ENCODE measurements around the gene ADCY2. TPM values are rescaled to one million over a fixed set of nuclear protein-coding genes. Genes with fewer than 3 reads are reported as not detected.

The ADCY2 gene
- total RNA-seq, 4 donors from 2014 or later, result 5.7 to 18.5 (median 7.8) TPM

DNA sequence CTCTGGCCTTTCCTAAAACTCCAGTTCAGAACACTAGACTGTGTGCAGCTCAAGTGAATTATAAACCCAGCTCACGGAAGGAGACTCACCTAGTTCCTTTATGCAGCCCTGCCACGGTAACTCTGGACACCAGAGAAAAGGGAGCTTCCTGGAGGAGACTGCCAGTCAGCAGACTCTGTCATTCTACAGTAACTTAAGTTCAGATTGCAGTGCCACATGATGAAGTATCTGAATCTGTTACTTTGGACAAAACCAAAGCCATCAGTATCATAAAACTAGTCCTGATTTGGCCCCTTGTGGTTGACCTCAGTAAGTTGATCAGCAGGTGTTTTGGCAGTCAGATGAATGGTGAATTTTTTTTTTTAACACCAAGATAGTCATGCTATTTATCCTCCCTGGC is 475.7 kb downstream of the ADCY2 start:
- TF ChIP-seq CTCF (IDR thresholded peaks at IDR 0.05; ENCODE audit: low read depth), result no peak

- TF ChIP-seq CTCF (IDR thresholded peaks at IDR 0.05; ENCODE audit: low read depth), result no peak
These were observed 476.7 kb downstream of the ADCY2 start for GRCh38 chr5:7872517-7873130.

DNA sequence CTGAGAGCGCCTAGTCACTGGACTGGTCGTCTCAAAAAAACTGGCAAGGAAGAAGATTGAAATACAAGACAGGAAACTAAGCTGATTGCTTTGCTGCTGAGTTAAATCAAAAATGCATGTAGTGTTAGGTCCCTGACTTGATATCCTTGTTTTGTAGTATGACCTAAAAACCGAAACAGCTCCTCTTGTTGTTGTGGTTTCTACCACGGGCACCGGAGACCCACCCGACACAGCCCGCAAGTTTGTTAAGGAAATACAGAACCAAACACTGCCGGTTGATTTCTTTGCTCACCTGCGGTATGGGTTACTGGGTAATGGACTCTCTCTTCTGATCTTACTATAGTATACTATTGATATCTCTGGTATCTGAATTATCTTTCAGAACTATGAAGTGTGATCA is 477.3 kb downstream of the ADCY2 start:
- TF ChIP-seq CTCF (IDR thresholded peaks at IDR 0.05; ENCODE audit: low read depth), result no peak

DNA sequence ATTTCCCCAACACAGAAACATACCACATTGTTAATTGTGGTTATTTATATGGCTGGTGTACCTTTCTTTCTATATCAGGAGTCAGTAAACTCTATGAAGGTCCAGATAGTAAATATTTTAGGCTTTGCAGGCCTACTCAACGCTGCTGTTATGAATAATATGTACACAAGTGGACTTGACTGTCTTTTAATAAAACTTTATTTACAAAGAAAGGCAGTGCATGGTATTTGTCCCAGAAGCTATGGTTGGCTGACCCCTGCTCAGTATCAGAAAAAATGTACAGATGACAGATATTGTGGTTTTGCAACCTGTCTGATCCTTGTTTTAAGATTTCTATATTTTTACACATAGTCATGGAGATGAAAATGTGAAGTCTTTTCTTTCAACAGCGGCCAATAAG is 478.7 kb downstream of the ADCY2 start:
- TF ChIP-seq CTCF (IDR thresholded peaks at IDR 0.05; ENCODE audit: low read depth), result no peak

DNA sequence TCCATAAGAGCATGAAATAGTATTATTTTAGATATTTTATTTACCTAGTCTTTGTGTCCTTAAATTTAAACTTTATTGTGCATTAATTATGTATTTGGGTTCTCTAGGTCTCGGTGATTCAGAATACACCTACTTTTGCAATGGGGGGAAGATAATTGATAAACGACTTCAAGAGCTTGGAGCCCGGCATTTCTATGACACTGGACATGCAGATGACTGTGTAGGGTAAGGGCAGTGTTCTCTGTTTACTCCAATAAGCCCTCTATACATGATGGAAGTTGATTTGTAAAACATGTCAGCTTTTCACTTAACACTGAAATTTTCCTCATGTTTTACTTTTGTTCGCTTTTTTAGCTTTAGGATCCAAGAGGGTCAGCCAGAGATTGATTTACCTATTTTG is 479.2 kb downstream of the ADCY2 start:
- TF ChIP-seq CTCF (IDR thresholded peaks at IDR 0.05; ENCODE audit: low read depth), result no peak

DNA sequence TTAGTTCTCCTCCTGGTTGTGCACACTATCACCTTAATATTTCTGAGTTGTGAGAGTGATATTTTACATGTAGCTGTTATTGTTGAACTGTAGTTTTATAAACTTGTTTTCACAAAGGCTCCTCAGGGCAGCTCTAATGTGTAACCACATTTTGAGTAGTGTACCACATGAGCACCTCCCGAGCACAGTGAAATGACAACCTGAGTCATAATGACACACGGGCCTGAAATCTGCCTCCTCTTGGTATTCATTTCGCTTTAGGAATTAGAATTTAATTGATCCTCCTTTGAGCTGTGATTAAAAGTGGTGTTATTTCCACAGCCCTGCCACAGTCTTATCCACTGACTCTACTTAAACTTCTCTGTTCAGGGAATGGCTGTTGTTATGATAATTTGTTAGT is 480.9 kb downstream of the ADCY2 start:
- no peak for TF ChIP-seq CTCF (IDR thresholded peaks at IDR 0.05; ENCODE audit: low read depth)

GRCh38 chr5:7877851-7878250 is 481.9 kb downstream of the ADCY2 start:
- no peak for TF ChIP-seq CTCF (IDR thresholded peaks at IDR 0.05; ENCODE audit: low read depth)
